HG02798 (cell line): Measurements from ENCODE around the gene STIM1.
"Not testable (repeated sequence)": the region's sequence is repeated elsewhere in the genome, so short reads cannot be mapped to it uniquely, and the experiment has no call there.

ENCODE experiments used
- ATAC-seq: cut with Tn5 transposase; IDR thresholded peaks from one replicate; pipeline ENCODE4 v1.9.1; 2021; ENCODE audit warnings: mild to moderate bottlenecking; ENCODE audit not compliant: unreplicated experiment, poor library complexity

Gene STIM1

DNA sequence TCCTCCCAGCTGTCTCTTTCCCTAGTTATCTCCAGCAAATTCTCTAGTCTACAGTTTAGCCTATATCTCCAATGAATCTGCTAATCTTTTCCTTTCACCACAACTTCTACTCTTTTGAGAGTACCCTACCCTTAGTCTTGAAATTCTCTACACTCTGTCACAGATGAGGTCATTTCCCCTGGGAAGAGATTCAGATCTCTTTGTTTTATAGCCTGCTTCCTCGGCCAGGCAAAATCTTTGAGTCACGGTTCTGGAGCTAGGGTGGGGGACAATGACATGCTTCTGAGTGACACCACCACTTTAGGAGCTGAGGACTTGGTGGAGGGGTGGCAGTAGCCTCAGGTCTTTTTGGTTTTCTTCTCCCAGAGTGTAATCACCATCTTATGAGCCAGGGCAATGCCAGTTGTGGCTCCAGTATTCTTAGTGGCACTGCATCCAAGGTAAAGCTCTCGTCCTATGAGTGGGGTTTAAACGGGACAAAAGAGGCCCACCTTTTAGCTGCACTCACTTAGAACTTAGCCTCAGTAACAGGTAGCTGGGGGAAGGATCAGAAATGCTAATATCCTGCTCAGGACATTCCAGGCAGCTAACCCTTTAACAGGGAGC, 140.6 kb downstream of the STIM1 start:
- no peak for ATAC-seq

DNA sequence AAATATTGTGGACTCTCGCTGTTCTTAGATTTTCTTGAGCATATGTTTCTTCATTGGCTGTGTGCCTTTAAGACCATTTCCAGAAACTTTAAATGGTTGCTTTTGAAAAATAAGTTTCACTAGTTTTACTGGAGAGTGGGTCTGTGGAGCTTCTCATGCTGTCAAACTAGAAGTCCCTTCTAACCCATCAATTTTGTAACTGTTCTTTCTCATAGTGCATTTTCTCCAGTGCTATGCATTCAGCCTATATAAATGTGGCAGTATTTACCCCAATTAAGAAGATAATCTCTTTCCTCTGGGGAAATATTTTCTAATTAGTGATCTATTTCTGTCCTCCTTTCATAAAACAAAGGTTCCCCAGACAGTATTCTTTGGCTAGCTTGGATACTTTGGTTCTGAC, 141.2 kb downstream of the STIM1 start:
- no peak for ATAC-seq

DNA sequence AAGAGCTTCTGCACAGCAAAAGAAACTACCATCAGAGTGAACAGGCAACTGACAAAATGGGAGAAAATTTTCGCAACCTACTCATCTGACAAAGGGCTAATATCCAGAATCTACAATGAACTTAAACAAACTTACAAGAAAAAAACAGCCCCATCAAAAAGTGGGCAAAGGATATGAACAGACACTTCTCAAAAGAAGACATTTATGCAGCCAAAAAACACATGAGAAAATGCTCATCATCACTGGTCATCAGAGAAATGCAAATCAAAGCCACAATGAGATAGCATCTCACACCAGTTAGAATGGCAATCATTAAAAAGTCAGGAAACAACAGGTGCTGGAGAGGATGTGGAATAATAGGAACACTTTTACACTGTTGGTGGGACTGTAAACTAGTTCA, 149.3 kb downstream of the STIM1 start:
- not testable (repeated sequence) for ATAC-seq

- no peak for ATAC-seq
Measured at GRCh38 chr11:4006946-4007680, 151.6 kb downstream of the STIM1 start.

DNA sequence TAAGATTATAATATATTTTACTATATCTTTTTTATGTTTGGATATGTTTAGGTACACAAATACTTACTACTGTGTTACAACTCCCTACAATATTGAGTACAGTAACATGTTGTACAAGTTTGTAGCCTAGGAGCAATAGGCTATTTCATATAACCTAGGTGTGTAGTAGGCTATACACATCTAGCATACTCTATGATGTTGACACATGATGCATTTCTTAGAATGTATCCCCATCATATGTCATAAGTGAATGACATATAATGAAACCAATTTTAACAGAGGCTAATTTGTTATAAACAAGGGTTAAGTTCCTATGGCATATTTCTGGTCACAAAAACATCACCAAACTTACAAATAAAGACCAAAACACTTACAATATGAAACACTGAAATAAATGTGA, 152.7 kb downstream of the STIM1 start:
- ATAC-seq = no peak

GRCh38 chr11:4016602-4017001, 161.1 kb downstream of the STIM1 start:
- ATAC-seq = not testable (repeated sequence)

DNA sequence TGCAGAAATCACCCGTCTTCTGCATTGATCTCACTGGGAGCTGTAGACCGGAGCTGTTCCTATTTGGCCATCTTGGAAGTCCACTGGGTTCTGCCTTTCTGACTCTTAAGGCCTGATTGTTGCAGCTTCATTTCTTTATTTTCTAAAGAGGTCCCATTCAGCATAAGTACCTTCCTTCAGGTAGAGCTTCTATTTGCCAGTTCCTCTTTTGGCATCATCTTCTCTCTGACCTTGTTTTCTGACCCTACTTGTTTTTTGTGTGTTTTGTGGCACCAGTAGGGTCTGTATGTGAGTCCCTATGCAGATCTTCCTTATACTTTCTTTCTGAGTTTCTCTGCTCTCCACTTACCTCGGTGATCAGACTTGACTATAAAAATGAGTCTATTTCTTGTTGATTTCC, 161.7 kb downstream of the STIM1 start:
- no peak for ATAC-seq

- ATAC-seq = no peak
Measured at GRCh38 chr11:4018641-4019040, 163.2 kb downstream of the STIM1 start.

DNA sequence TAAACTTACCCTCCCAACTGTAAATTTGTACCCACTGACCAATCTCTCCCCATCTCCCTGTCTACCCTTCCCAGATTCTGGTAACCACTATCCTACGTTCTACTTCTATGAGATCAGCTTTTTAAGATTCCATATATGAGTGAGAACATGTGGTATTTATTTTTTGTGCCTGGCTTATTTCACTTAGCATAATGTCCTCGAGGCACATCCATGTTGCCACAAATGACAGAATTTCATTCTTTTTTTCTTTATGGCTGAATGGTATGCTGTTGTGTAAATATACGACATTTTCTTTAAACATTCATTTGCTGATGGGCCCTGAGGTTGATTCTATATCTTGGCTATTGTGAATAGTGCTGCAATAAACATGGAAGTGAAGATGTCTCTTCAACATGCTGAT, 164.4 kb downstream of the STIM1 start:
- no peak for ATAC-seq

DNA sequence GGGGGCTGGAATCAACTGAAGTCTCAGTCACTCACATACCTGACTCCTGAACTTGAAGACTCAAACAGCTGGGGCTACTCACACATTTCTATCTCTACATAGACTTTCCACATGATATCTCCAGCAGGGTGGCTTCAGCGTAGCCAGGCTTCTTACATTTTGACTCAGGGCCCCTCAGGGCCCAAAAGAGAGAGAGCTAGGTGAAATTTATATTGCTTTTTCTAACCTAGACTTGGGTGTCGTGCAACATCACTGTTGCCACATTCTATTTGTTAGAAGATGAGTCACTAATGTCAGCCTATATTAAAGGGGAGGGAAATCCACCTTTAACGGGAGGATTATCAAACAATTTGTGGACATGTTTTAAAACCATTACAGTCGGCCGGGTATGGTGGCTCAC, 167.2 kb downstream of the STIM1 start:
- ATAC-seq = no peak

DNA sequence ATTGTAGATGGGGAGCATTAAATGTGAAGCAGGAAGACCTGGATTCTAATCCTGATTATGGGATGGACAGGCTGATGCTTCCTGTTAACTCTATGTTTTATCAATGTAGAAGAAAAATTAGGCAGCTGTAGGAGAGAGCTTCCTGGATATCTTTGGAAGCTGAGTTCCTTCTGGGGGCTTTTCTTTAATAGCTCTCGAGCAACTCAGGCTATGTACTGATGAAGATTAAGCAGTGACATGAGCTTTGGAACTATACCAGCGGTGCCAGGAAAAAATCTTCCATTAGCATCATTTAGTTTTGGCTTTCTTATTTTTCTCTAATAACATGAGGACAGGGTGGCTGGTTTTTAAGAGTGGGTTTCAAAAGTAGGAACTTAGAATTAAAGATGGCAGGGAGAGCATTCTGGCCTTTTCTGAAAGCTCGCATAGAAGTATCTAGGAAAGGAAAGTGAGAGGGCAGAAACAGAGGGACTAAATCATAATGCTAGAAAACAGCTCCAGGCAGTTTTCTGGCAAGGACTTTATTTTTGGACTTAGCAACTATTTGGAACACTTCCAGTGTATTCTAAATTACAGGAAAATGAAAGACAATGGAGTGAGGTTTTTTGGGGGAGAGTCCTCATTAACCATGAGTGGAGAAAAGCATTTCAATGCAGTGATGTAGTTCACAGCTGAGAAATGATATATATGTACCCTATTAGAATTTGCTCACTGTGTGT, 169.9 kb downstream of the STIM1 start:
- no peak for ATAC-seq

DNA sequence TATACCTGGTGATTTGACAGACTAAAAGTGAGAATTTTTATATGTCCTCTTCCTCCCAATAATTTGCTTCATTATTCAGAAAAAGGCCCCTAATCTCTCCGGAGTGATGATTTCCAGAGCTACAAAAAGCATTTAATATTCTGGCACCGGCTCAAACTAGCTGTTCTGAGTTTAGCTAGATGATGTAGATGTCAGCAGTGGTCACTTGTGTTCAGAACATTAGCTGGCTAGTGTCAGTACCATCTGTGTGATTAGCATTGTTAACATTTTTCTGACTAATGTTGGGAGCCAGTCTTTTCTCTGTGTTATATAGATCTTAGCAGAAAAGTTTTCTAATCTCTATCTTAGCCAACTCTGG, 170.5 kb downstream of the STIM1 start:
- no peak for ATAC-seq

DNA sequence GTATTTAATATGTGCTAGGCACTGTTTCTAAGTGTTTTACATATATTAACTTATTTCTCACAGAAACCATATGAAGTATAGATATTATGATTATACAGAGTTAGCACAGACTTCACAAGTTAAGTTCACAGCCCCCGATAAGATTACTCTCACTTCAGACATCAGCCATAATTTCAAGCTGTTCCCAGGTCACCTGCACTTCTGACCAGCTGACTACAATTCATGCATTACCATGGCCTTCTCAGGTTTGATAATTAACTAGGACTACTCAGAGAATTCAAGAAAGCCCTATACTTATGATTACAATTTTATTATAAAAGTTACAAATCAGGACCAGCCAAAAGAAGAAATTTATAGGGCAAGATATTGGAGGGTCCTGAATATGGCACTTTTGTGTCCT, 170.9 kb downstream of the STIM1 start:
- ATAC-seq = no peak

DNA sequence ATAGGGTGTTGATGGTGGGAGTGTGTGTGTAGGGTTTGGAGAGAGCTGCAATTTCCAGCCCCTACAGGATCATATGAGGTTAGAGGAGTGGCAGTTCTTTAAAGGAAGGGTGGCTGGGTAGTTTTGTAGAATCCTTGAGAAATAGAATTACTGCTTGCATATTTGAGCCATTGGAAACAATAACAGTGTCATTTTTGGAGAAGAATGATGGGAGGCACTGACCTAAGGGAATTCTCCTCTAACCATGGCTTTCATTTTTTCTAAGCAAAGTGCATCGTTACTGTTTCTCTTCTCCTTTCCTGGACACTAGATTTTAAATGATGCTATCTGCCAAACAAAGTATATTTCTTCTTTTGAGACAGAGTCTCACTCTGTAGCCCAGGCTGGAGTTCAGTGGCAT, 172.3 kb downstream of the STIM1 start:
- ATAC-seq = no peak

GRCh38 chr11:4030197-4030596, 174.7 kb downstream of the STIM1 start:
- no peak for ATAC-seq

DNA sequence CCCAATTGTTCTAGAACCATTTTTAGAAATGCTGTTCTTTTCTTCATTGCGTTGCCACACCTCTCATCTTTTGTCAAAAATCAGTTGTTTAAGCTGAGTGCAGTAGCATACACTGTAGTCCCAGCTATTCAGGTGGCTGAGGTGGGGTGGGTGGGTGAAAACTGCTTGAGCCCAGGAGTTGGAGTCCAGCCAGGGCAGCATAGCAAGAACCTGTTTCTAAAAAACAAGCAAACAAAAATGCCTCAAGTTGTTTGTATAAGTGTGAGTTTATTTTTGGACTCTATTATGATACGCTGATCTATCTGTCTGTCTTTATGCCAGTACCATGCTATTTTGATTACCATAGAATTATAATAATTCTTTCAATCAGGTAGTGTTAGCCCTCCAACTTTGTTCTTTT, 176.6 kb downstream of the STIM1 start:
- no peak for ATAC-seq

GRCh38 chr11:4035985-4036384, 180.5 kb downstream of the STIM1 start:
- no peak for ATAC-seq

GRCh38 chr11:4039011-4039410, 183.5 kb downstream of the STIM1 start:
- ATAC-seq = no peak

DNA sequence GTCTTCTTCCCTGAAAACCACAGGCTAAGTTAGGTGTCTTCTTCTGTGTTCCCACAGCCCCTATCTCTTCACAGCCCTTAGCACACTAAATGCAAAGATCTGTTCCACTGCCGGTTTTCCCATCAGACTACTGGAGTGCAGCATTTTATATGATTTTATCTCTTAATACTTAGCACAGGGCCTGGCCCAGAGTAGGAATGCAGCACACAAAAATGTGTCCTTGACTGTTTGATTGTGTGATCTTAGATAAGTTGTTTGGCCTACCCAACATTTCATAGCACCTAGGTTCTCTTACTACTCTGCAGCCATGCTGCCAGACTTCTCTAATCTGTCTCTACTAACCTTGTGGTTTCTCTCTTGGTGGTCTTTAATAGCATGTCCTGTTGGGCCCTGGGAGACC, 185.0 kb downstream of the STIM1 start:
- no peak for ATAC-seq

GRCh38 chr11:4041731-4042391, 186.4 kb downstream of the STIM1 start:
- ATAC-seq = no peak

DNA sequence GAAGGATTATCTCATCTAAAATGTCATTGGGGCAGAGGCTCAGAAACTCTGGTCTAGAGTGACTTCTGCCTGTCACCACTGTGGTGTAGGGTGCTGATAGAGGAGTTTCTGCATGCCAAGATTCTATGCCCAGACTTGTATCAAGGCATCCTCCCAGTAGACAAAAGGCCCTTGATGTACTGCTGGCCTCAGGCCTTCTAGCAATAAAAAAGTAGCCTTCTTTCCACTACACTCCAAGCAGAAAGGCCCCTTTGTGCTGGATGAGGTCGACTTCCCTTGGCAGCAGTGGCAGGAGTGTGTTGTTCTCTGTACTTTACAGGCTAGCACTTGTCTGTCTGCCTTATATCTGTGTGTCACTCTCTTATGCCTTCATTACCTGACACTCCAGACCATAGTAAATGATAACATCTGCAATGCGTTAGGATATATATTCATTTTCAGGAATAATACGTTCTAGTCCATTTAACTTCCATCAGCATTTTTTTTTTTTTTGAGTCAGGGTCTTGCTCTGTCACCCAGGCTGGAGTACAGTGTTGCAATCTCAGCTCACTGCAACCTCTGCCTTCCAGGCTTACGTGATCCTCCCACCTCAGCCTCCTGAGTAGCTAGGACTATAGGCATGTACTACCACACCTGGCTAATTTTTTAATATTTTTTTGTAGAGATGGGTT, 189.6 kb downstream of the STIM1 start:
- ATAC-seq = no peak
